Lung (tissue), 12 donors: ENCODE results near the gene EIF5A. TPM values are rescaled to one million over a fixed set of nuclear protein-coding genes. Genes with fewer than 3 reads are reported as not detected.

Source experiments
- ATAC-seq: fragments of 200-7000 bp; cut with Tn5 transposase; one replicate; pipeline ENCODE4 v1.9.1; 2020; ENCODE audit warnings: moderate number of reproducible peaks; ENCODE audit not compliant: insufficient read depth, low FRiP score
- DNase-seq, 3 donors: peaks; one replicate each; pipeline ENCODE4 v3.0.0-alpha.2; 2013 to 2017
- H3K27ac ChIP-seq, 2 donors: one replicate each; pipeline ENCODE4 v1.5.1; 2013; ENCODE audit warnings: mild to moderate bottlenecking in 2 of 2, moderate library complexity in 2 of 2, control low read depth in 1 of 2, inconsistent platforms in 1 of 2, low read depth in 1 of 2, low read length in 1 of 2
- H3K27me3 ChIP-seq, 3 donors: one replicate each; pipeline ENCODE4 v1.5.1; 2013; ENCODE audit warnings: low read length in 2 of 3; ENCODE audit not compliant: control insufficient read depth in 3 of 3, insufficient read depth in 3 of 3
- H3K36me3 ChIP-seq, 4 donors: one replicate each; pipeline ENCODE4 v1.5.1; 2013; ENCODE audit warnings: low read length in 4 of 4, mild to moderate bottlenecking in 1 of 4, moderate library complexity in 1 of 4; ENCODE audit not compliant: control insufficient read depth in 4 of 4, insufficient read depth in 4 of 4
- H3K4me1 ChIP-seq, 5 donors: one replicate each; pipeline ENCODE4 v1.5.1; 2013; ENCODE audit warnings: low read length in 5 of 5, mild to moderate bottlenecking in 2 of 5, moderate library complexity in 1 of 5; ENCODE audit not compliant: control insufficient read depth in 5 of 5, insufficient read depth in 5 of 5
- H3K4me3 ChIP-seq: one replicate; pipeline ENCODE4 v1.5.1; 2013; ENCODE audit warnings: mild to moderate bottlenecking, control low read depth, moderate library complexity
- H3K9ac ChIP-seq, 2 donors: one replicate each; pipeline ENCODE4 v1.5.1; 2013; ENCODE audit warnings: low read length in 2 of 2, control low read depth in 1 of 2; ENCODE audit not compliant: insufficient read depth in 1 of 2
- H3K9me3 ChIP-seq, 4 donors: one replicate each; pipeline ENCODE4 v1.5.1; 2013; ENCODE audit warnings: low read length in 3 of 4, mild to moderate bottlenecking in 1 of 4, moderate library complexity in 1 of 4; ENCODE audit not compliant: control insufficient read depth in 4 of 4, insufficient read depth in 3 of 4
- CTCF ChIP-seq: IDR thresholded peaks from 2 replicates; pipeline ENCODE4 v1.5.1; 2012; ENCODE audit warnings: mild to moderate bottlenecking; ENCODE audit errors: control extremely low read depth, extremely low read depth
- WGBS, 2 donors: extraction: QIAGEN DNeasy Blood & Tissue Kit; methylation state at CpG; one replicate each; pipeline ENCODE4 v1.1.7; 2013; 5-methylcytosine and 5-hydroxymethylcytosine counted together
- polyA plus RNA-seq, 2 donors: library from polyadenylated mRNA; stranded (reverse); fragments of 200-250 nt; gene quantifications; one replicate each; pipeline ENCODE4 v1.2.1, GENCODE V29; 2013
- total RNA-seq, 2 donors: library from RNA; depleted of rRNA in 1 of 2; stranded (reverse); fragments of >200 nt in 1 of 2; gene quantifications; one replicate each; pipeline ENCODE4 v1.2.1, GENCODE V29; 2014 to 2021
- donor health status: control.
- donor health status: control.
- donor health status: Bipolar disorder and iron deficiency.
- donor health status: healthy.
- donor health status: DM: yes; HTN: yes; CAD: no.

EIF5A gene
- total and polyA plus RNA-seq, 4 donors: 104 to 607 (median 556) TPM

GRCh38 chr17:7296189-7296861 lies 11.1 kb upstream of the EIF5A start:
- DNase-seq (peak; percentile 74 to 86 (median 83)), ATAC-seq (peak; percentile 86)
- Histone ChIP-seq H3K9ac (no peak overlapping the region), H3K9me3 (no peaks in the 10 kb centered on the region), H3K4me3 (no peak overlapping the region), H3K27ac (peak overlapping the region in 1 of 2 donors; percentile 71), H3K36me3 (no peaks in the 10 kb centered on the region), H3K27me3 (peaks cover 0 to 36% (median 22%) of the 10 kb centered on the region in 3 donors), H3K4me1 (peaks cover 2 to 14% (median 11%) of the 10 kb centered on the region in 5 donors)
- peak; percentile 96 for TF ChIP-seq CTCF
- WGBS, 2 donors: 4 to 5% methylated on average over 50 to 51 of the region's 51 CpGs

GRCh38 chr17:7304179-7304578 lies 3.2 kb upstream of the EIF5A start:
- WGBS, 2 donors: 95 to 97% methylated on average over 7 of the region's 7 CpGs
- no peaks in the 10 kb centered on the region for H3K36me3 ChIP-seq
- H3K4me1 ChIP-seq: peaks cover 0 to 8% (median 2%) of the 10 kb centered on the region in 5 donors
- H3K4me3 ChIP-seq: no peak overlapping the region
- no peaks in the 10 kb centered on the region for H3K9me3 ChIP-seq
- no peak overlapping the region for H3K9ac ChIP-seq
- no peaks in the 10 kb centered on the region for H3K27me3 ChIP-seq
- no peak for DNase-seq
- no peak overlapping the region for H3K27ac ChIP-seq
- no peak for TF ChIP-seq CTCF
- ATAC-seq: no peak

GRCh38 chr17:7307686-7308624 lies 527 bp downstream of the EIF5A start:
- Histone ChIP-seq H3K9ac (peak overlapping the region; percentile 51 to 73), H3K4me1 (peaks cover 0 to 17% (median 8%) of the 10 kb centered on the region in 5 donors), H3K27me3 (no peaks in the 10 kb centered on the region), H3K4me3 (peak overlapping the region; percentile 89), H3K9me3 (peaks cover 0 to 2% (median 0%) of the 10 kb centered on the region in 4 donors), H3K36me3 (peaks cover 17 to 27% (median 25%) of the 10 kb centered on the region in 4 donors), H3K27ac (peak overlapping the region; percentile 84 to 99)
- ATAC-seq (peak; percentile 49), DNase-seq (peak in 2 of 3 donors; percentile 29 to 42)
- WGBS, 2 donors: 0 to 1% methylated on average over 53 to 104 of the region's 104 CpGs
- no peak for TF ChIP-seq CTCF
